OCI-LY1 (cell line): ENCODE measurements around the gene CACNB3.
"Not testable (repeated sequence)": the region's sequence is repeated elsewhere in the genome, so short reads cannot be mapped to it uniquely, and the experiment has no call there.

ENCODE experiments used
- H2AFZ ChIP-seq: fragments of 200-600 bp; sonication (generic), shearing (Covaris generic); 2 replicates; pipeline ENCODE4 v1.6.0; 2014; ENCODE audit warnings: antibody characterized with exemption, mild to moderate bottlenecking, low read length
- H3F3A ChIP-seq: fragments of 200-600 bp; sonication (generic), shearing (Covaris generic); 2 replicates; pipeline ENCODE4 v1.6.0; 2014; ENCODE audit warnings: mild to moderate bottlenecking, antibody characterized with exemption, low read length, moderate library complexity; ENCODE audit not compliant: insufficient read depth
- H3K27ac ChIP-seq: fragments of 200-600 bp; sonication (generic); 2 replicates; pipeline ENCODE4 v1.5.1; 2014; ENCODE audit warnings: low read length, mixed run types, mild to moderate bottlenecking, low read depth; ENCODE audit not compliant: poor library complexity, severe bottlenecking
- H3K27me3 ChIP-seq: fragments of 200-600 bp; sonication (generic); 2 replicates; pipeline ENCODE4 v1.6.0; 2014; ENCODE audit warnings: antibody characterized with exemption, mild to moderate bottlenecking, low read length, moderate library complexity; ENCODE audit not compliant: insufficient read depth
- H3K36me3 ChIP-seq: fragments of 200-600 bp; sonication (generic); 2 replicates; pipeline ENCODE4 v1.6.1; 2014; ENCODE audit warnings: mild to moderate bottlenecking, antibody characterized with exemption, low read length, moderate library complexity, mixed read lengths; ENCODE audit not compliant: insufficient read depth
- H3K4me1 ChIP-seq: fragments of 200-600 bp; sonication (generic); 2 replicates; pipeline ENCODE4 v1.5.1; 2014; ENCODE audit warnings: mild to moderate bottlenecking, low read length, moderate library complexity; ENCODE audit not compliant: insufficient read depth, severe bottlenecking
- H3K4me2 ChIP-seq: fragments of 200-600 bp; sonication (generic), shearing (Covaris generic); 2 replicates; pipeline ENCODE4 v1.6.1; 2014; ENCODE audit warnings: low read length
- H3K4me3 ChIP-seq: fragments of 200-600 bp; sonication (generic); 2 replicates; pipeline ENCODE4 v1.5.1; 2014; ENCODE audit warnings: low read length, low read depth, mild to moderate bottlenecking, mixed read lengths; ENCODE audit not compliant: poor library complexity, severe bottlenecking
- H3K79me2 ChIP-seq: fragments of 200-600 bp; shearing (Covaris generic); 2 replicates; pipeline ENCODE4 v1.6.1; 2016; ENCODE audit warnings: mixed run types, low read length, mixed read lengths; ENCODE audit not compliant: insufficient read depth
- H3K9ac ChIP-seq: fragments of 200-600 bp; sonication (generic), shearing (Covaris generic); 2 replicates; pipeline ENCODE4 v1.6.1; 2014; ENCODE audit warnings: mild to moderate bottlenecking, low read length, mixed read lengths
- H3K9me2 ChIP-seq: fragments of 200-600 bp; sonication (generic), shearing (Covaris generic); 2 replicates; pipeline ENCODE4 v1.6.1; 2014; ENCODE audit warnings: low read depth, mild to moderate bottlenecking, low read length, mixed read lengths
- H3K9me3 ChIP-seq: fragments of 200-600 bp; shearing (Covaris generic); 2 replicates; pipeline ENCODE4 v1.6.1; 2014; ENCODE audit warnings: low read length, mixed read lengths
- H4K20me1 ChIP-seq: fragments of 200-600 bp; sonication (generic), shearing (Covaris generic); 2 replicates; pipeline ENCODE4 v1.6.0; 2016; ENCODE audit warnings: mild to moderate bottlenecking, low read length; ENCODE audit not compliant: insufficient read depth
- EZH2 ChIP-seq: fragments of 200-600 bp; sonication (generic), shearing (Covaris generic); IDR thresholded peaks from 2 replicates; pipeline ENCODE4 v1.8.0; 2017; ENCODE audit warnings: borderline replicate concordance, mixed run types, mild to moderate bottlenecking, antibody characterized with exemption, low read length, moderate library complexity, mixed read lengths
- TF ChIP-seq, protein P1 (sequence below): fragments of 200-600 bp; sonication (generic), shearing (Covaris generic); IDR thresholded peaks from 2 replicates; pipeline ENCODE4 v1.5.1; 2017; ENCODE audit warnings: mild to moderate bottlenecking, antibody characterized with exemption, low read length, moderate library complexity, mixed read lengths

CACNB3 gene

GRCh38 chr12:48868451-48868850 lies 50.2 kb downstream of the CACNB3 start:
- TF ChIP-seq, protein P1, sequence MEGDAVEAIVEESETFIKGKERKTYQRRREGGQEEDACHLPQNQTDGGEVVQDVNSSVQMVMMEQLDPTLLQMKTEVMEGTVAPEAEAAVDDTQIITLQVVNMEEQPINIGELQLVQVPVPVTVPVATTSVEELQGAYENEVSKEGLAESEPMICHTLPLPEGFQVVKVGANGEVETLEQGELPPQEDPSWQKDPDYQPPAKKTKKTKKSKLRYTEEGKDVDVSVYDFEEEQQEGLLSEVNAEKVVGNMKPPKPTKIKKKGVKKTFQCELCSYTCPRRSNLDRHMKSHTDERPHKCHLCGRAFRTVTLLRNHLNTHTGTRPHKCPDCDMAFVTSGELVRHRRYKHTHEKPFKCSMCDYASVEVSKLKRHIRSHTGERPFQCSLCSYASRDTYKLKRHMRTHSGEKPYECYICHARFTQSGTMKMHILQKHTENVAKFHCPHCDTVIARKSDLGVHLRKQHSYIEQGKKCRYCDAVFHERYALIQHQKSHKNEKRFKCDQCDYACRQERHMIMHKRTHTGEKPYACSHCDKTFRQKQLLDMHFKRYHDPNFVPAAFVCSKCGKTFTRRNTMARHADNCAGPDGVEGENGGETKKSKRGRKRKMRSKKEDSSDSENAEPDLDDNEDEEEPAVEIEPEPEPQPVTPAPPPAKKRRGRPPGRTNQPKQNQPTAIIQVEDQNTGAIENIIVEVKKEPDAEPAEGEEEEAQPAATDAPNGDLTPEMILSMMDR = no peak
- no peak for TF ChIP-seq EZH2
- Histone ChIP-seq H3K27me3 (no peaks in the 10 kb centered on the region), H3K4me2 (no peak overlapping the region), H3K27ac (no peak overlapping the region), H3K4me1 (peaks cover 22% of the 10 kb centered on the region), H2AFZ (no peak overlapping the region), H3K9me3 (no peaks in the 10 kb centered on the region), H3F3A (no peaks in the 10 kb centered on the region), H3K79me2 (no peaks in the 10 kb centered on the region), H3K36me3 (no peaks in the 10 kb centered on the region), H3K4me3 (no peak overlapping the region), H3K9me2 (no peaks in the 10 kb centered on the region), H4K20me1 (no peaks in the 10 kb centered on the region), H3K9ac (no peak overlapping the region)

DNA sequence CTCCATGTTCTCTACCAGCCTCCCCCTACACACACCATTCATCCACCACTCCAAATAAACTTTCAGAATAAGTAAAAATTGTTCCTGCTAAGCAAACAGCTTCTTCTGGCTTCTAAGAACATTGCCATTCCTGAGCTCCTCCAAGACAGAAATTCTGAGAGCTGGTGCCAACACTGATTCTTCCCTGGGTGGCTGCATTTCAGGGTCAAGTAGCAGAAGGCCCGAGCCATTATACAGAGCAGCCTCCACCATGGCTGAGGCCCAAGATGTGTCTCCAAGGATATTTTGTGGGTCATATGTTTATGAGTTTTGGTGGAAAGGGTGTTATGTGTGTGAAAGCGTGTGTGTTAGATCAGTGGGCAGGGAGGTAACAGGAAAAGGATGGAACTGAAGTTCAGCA lies 50.9 kb downstream of the CACNB3 start:
- no peaks in the 10 kb centered on the region for H3K27me3 ChIP-seq
- no peaks in the 10 kb centered on the region for H3F3A ChIP-seq
- H3K27ac ChIP-seq = no peak overlapping the region
- no peak overlapping the region for H3K4me2 ChIP-seq
- no peaks in the 10 kb centered on the region for H3K79me2 ChIP-seq
- no peak overlapping the region for H2AFZ ChIP-seq
- H4K20me1 ChIP-seq = no peaks in the 10 kb centered on the region
- H3K4me1 ChIP-seq = peaks cover 22% of the 10 kb centered on the region
- H3K36me3 ChIP-seq = no peaks in the 10 kb centered on the region
- H3K4me3 ChIP-seq = no peak overlapping the region
- no peak overlapping the region for H3K9ac ChIP-seq
- no peaks in the 10 kb centered on the region for H3K9me2 ChIP-seq
- no peaks in the 10 kb centered on the region for H3K9me3 ChIP-seq
- TF ChIP-seq, protein P1 = no peak
- no peak for TF ChIP-seq EZH2

- H3K36me3 ChIP-seq = no peaks in the 10 kb centered on the region
- H2AFZ ChIP-seq = no peak overlapping the region
- no peak overlapping the region for H3K27ac ChIP-seq
- H4K20me1 ChIP-seq = no peaks in the 10 kb centered on the region
- TF ChIP-seq EZH2 = no peak
- TF ChIP-seq, protein P1 = no peak
- no peaks in the 10 kb centered on the region for H3K9me3 ChIP-seq
- no peak overlapping the region for H3K9ac ChIP-seq
- no peak overlapping the region for H3K4me2 ChIP-seq
- H3K27me3 ChIP-seq = no peaks in the 10 kb centered on the region
- H3K79me2 ChIP-seq = no peaks in the 10 kb centered on the region
- H3K4me1 ChIP-seq = no peaks in the 10 kb centered on the region
- H3K4me3 ChIP-seq = no peak overlapping the region
- H3K9me2 ChIP-seq = no peaks in the 10 kb centered on the region
- no peaks in the 10 kb centered on the region for H3F3A ChIP-seq
Measured at GRCh38 chr12:48873096-48873495, 54.8 kb downstream of the CACNB3 start.

DNA sequence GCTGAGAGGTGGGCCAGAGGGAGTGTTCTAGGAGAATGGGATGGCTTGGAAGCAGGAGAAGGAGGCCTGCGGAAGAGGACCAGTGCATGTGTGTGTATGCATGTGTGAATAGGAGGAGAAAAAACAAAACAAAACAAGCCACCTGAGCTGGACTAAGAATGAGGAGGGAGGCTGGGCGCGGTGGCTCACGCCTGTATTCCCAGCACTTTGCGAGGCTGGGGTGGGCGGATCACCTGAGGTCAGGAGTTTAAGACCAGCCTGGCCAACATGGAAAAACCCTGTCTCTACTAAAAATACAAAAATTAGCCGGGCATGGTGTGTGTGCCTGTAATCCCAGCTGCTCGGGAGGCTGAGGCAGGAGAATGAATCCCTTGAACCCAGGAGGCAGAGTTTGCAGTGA lies 55.2 kb downstream of the CACNB3 start:
- not testable (repeated sequence) for H3K27me3 ChIP-seq, H3K27ac ChIP-seq, H3K9me3 ChIP-seq, H3K4me3 ChIP-seq, H2AFZ ChIP-seq, H3K4me2 ChIP-seq, H3K4me1 ChIP-seq, H3K9me2 ChIP-seq, H3K36me3 ChIP-seq, H3F3A ChIP-seq, H4K20me1 ChIP-seq, H3K9ac ChIP-seq, H3K79me2 ChIP-seq
